Common myeloid progenitor, CD34-positive (primary cell): ENCODE data around the gene RANBP9.
A peak's percentile ranks its signal among the peaks of the same experiment; 100 is the strongest.

Source experiments
- CTCF ChIA-PET: fragments of 350-600 bp; sonication (Branson Sonifier 250); formaldehyde crosslinking; loops from one replicate; lab custom pipeline; 2021; ENCODE audit warnings: antibody characterized with exemption; lab: Charles Lee
- POLR2A ChIA-PET: fragments of 350-600 bp; sonication (Branson Sonifier 250); formaldehyde crosslinking; loops from one replicate; lab custom pipeline; 2021; ENCODE audit warnings: antibody characterized with exemption; lab: Charles Lee
- DNase-seq, 3 donors: peaks; one replicate each; pipeline versions ENCODE4 v3.0.0 to v3.0.0-alpha.2; 2013
- H3K27ac ChIP-seq, 2 experiments: 1 replicate in 1 of 2; 2 replicates in 1 of 2; pipeline ENCODE4 v1.7.0; 2013; ENCODE audit warnings: inconsistent platforms in 2 of 2, low read length in 2 of 2, mild to moderate bottlenecking in 2 of 2, low read depth in 1 of 2, moderate library complexity in 1 of 2; ENCODE audit not compliant: severe bottlenecking in 2 of 2, insufficient read depth in 1 of 2, poor library complexity in 1 of 2
- H3K27me3 ChIP-seq, 5 experiments: replicated peaks in 2 of 5; 1 replicate in 3 of 5; 2 replicates in 2 of 5; pipeline versions ENCODE4 v1.6.1 to v1.7.0; 2013; ENCODE audit warnings: low read length in 4 of 5, mild to moderate bottlenecking in 2 of 5, moderate library complexity in 2 of 5, inconsistent platforms in 1 of 5; ENCODE audit not compliant: insufficient read depth in 5 of 5, control insufficient read depth in 4 of 5
- H3K36me3 ChIP-seq, 4 experiments: 1 replicate in 2 of 4; 2 replicates in 2 of 4; pipeline versions ENCODE4 v1.6.1 to v1.7.0; 2013; ENCODE audit warnings: low read length in 3 of 4, control low read depth in 1 of 4, mild to moderate bottlenecking in 1 of 4; ENCODE audit not compliant: control insufficient read depth in 4 of 4, insufficient read depth in 4 of 4
- H3K4me1 ChIP-seq, 4 experiments: 1 replicate in 3 of 4; 2 replicates in 1 of 4; pipeline versions ENCODE4 v1.6.1 to v1.7.1; 2013; ENCODE audit warnings: low read length in 3 of 4, mild to moderate bottlenecking in 3 of 4, control low read depth in 1 of 4, inconsistent platforms in 1 of 4, moderate library complexity in 1 of 4; ENCODE audit not compliant: control insufficient read depth in 4 of 4, insufficient read depth in 4 of 4; ENCODE audit errors: control extremely low read depth in 1 of 4
- H3K4me3 ChIP-seq, 7 experiments: 1 replicate in 4 of 7; 2 replicates in 3 of 7; pipeline versions ENCODE4 v1.5.1 to v1.7.0; 2013; ENCODE audit warnings: mild to moderate bottlenecking in 7 of 7, low read length in 6 of 7, moderate library complexity in 6 of 7, inconsistent platforms in 2 of 7, low read depth in 2 of 7, control low read depth in 1 of 7; ENCODE audit not compliant: insufficient read depth in 4 of 7, control insufficient read depth in 1 of 7; ENCODE audit errors: extremely low read depth in 1 of 7
- H3K9me3 ChIP-seq, 5 experiments: 1 replicate in 4 of 5; 2 replicates in 1 of 5; pipeline versions ENCODE4 v1.6.1 to v1.7.1; 2013; ENCODE audit warnings: low read length in 4 of 5, mild to moderate bottlenecking in 2 of 5, inconsistent platforms in 1 of 5, low read depth in 1 of 5, moderate library complexity in 1 of 5; ENCODE audit not compliant: control insufficient read depth in 4 of 5, insufficient read depth in 2 of 5; ENCODE audit errors: control extremely low read depth in 1 of 5
- WGBS: methylation state at CpG from one replicate; pipeline ENCODE4 v1.1.5; 2013; ENCODE audit not compliant: insufficient coverage; 5-methylcytosine and 5-hydroxymethylcytosine counted together

Gene RANBP9

GRCh38 chr6:13643125-13643524 lies 68.5 kb downstream of the RANBP9 start:
- H3K4me3 ChIP-seq: no peak overlapping the region
- no peaks in the 10 kb centered on the region for H3K9me3 ChIP-seq
- H3K36me3 ChIP-seq: peaks cover 8 to 41% (median 25%) of the 10 kb centered on the region in 4 experiments
- WGBS: no CpG with 5 or more reads among the region's 3 CpGs
- H3K4me1 ChIP-seq: peaks cover 0 to 3% (median under 1%) of the 10 kb centered on the region in 4 experiments
- POLR2A ChIA-PET: no interaction called here
- no peak overlapping the region for H3K27ac ChIP-seq
- H3K27me3 ChIP-seq: no peaks in the 10 kb centered on the region
- CTCF ChIA-PET: no interaction called here
- no peak for DNase-seq

DNA sequence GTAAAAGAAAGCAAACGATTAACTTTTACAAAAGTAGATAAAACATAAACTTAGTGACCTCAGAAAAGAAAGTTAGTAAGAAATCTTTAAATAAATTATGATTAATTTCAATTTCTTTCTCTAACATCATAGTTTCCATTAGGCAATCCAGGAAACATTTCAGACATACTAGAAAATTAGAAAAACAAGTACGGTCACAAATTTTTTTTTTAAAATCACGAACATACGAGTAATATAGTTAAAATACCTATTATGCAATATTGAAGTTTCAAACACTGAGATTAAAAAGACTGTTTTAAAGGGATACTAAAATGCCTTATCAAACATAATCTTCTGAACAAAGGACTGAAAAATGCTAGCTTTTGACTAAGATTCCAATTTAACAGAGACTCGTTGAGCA lies 70.3 kb downstream of the RANBP9 start:
- no peaks in the 10 kb centered on the region for H3K9me3 ChIP-seq
- H3K36me3 ChIP-seq: peaks cover 8 to 54% (median 28%) of the 10 kb centered on the region in 4 experiments
- no peaks in the 10 kb centered on the region for H3K27me3 ChIP-seq
- no peak for DNase-seq
- WGBS: no CpG with 5 or more reads among the region's 5 CpGs
- ChIA-PET POLR2A (no interaction called here), CTCF (interaction anchor here (0.8 to 1.2 kb wide), 2 partner anchors 24 to 41 kb away, joined by 3 read pairs; no protein-coding TSS in a partner anchor)
- no peak overlapping the region for H3K4me3 ChIP-seq
- no peak overlapping the region for H3K27ac ChIP-seq
- peaks cover 0 to 15% (median 3%) of the 10 kb centered on the region in 4 experiments for H3K4me1 ChIP-seq

DNA sequence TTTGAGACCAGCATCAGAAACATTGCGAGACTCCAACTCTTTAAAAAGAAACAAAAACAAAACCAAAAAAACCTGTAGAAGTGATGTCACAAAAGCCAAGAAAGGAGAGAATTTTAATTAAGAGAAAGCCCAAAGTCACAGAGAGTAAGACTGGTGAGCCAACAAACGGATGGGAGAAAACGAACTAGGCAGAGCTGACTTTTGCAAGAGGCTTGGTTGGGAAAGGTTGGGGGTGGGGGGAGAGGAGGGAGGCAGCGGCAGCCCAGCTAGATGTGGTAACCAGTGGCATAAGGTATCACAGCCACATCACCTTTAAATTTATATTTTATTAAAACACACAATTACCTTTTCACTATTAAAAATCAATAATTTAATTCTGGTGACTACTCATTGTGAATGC lies 73.0 kb downstream of the RANBP9 start:
- H3K27ac ChIP-seq: no peak overlapping the region
- ChIA-PET CTCF (interaction anchor here (0.8 to 2.0 kb wide), 4 partner anchors 12 to 26 kb away, joined by 3 to 8 read pairs (median 4); no protein-coding TSS in a partner anchor), POLR2A (no interaction called here)
- DNase-seq: no peak
- H3K4me1 ChIP-seq: peaks cover 0 to 22% (median 8%) of the 10 kb centered on the region in 4 experiments
- H3K36me3 ChIP-seq: peaks cover 14 to 53% (median 25%) of the 10 kb centered on the region in 4 experiments
- H3K27me3 ChIP-seq: no peaks in the 10 kb centered on the region
- no CpG with 5 or more reads among the region's 4 CpGs for WGBS
- no peak overlapping the region for H3K4me3 ChIP-seq
- H3K9me3 ChIP-seq: no peaks in the 10 kb centered on the region

DNA sequence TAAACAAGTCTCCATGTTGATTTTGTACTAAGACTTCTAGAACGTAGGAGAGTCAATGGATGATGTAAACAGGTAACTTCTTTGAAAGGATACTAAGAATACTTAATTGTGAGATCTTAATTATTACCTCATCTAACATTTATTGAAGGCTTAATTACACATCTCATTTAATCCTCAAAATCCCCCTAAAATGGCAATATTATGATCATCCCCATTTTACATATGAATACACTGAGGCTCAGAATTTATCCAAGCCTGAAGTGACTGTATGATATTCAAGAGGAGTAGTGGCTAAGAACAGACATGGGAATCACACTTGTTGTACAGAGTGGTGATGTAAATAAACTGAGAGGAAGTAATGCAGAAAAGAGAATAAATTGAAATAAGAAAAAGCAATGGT lies 73.6 kb downstream of the RANBP9 start:
- Histone ChIP-seq H3K27me3 (no peaks in the 10 kb centered on the region), H3K4me1 (peaks cover 0 to 22% (median 8%) of the 10 kb centered on the region in 4 experiments), H3K9me3 (no peaks in the 10 kb centered on the region), H3K27ac (no peak overlapping the region), H3K36me3 (peaks cover 11 to 48% (median 22%) of the 10 kb centered on the region in 4 experiments), H3K4me3 (no peak overlapping the region)
- DNase-seq: no peak
- ChIA-PET CTCF (interaction anchor here (0.8 to 1.3 kb wide), 2 partner anchors 11 to 13 kb away, joined by 3 to 4 read pairs; no protein-coding TSS in a partner anchor), POLR2A (interaction anchor here (0.9 kb wide), 1 partner anchor 73 kb away, joined by 3 read pairs; the partner anchor contains the start of gene RANBP9)
- no CpG with 5 or more reads among the region's 1 CpG for WGBS

DNA sequence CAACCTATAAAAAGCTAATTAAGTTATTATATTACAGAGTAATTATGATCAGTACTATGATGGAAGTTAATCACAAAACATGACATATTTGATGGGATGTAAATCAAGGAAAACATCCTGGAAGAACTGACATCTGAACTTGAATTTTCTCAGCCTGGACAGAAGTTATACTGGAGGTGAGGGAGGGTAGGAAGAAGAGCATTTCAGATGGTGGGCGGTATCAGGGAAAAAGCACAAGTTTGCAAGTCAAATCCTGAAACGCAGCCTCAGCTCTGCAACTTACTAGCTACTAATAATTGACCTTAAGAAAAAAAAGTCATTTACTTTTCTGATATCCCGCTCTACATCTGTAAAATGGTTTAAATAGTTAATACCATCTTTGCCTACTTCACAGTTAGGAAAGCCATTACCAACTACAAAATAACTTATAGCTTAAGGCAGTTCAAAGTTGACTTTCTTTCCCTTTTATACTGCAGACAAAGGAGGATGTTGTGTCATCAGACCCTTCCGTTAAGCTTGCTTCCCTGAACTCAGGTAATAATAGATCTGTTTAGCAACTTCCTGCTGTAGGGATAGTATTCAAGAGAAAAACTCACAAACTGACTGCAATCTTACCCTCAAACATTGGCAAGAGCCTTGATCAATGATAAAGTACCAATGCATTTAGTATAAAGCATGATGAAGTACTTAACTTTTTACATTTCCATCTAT lies 75.5 kb downstream of the RANBP9 start:
- peak in 1 of 3 donors; percentile 25 for DNase-seq
- Histone ChIP-seq H3K9me3 (no peaks in the 10 kb centered on the region), H3K27me3 (no peaks in the 10 kb centered on the region), H3K4me3 (peak overlapping the region in 1 of 7 experiments; percentile 11), H3K4me1 (peaks cover 0 to 22% (median 8%) of the 10 kb centered on the region in 4 experiments), H3K27ac (no peak overlapping the region), H3K36me3 (peaks cover 19 to 57% (median 30%) of the 10 kb centered on the region in 4 experiments)
- no CpG with 5 or more reads among the region's 4 CpGs for WGBS
- CTCF ChIA-PET: interaction anchor here (3.6 kb wide), 1 partner anchor 11 kb away, joined by 21 read pairs; no protein-coding TSS in a partner anchor
- POLR2A ChIA-PET: interaction anchor here (1.2 kb wide), 1 partner anchor 21 kb away, joined by 3 read pairs; the partner anchor contains the start of gene NOL7

GRCh38 chr6:13633343-13633742 lies 78.3 kb downstream of the RANBP9 start:
- peaks cover 23 to 56% (median 34%) of the 10 kb centered on the region in 4 experiments for H3K36me3 ChIP-seq

More at GRCh38 chr6:13633343-13633742, 78.3 kb downstream of the RANBP9 start:
- Histone ChIP-seq H3K9me3 (no peaks in the 10 kb centered on the region), H3K27me3 (no peaks in the 10 kb centered on the region), H3K27ac (no peak overlapping the region), H3K4me3 (no peak overlapping the region), H3K4me1 (peaks cover 0 to 22% (median 8%) of the 10 kb centered on the region in 4 experiments)
- ChIA-PET POLR2A (interaction anchor here (0.7 kb wide), 1 partner anchor 305 kb away, joined by 7 read pairs; the partner anchor contains the start of gene TBC1D7), CTCF (interaction anchor here (1.1 to 3.6 kb wide), 5 partner anchors 8 to 200 kb away, joined by 3 to 21 read pairs (median 5); partner anchors contain the start of gene NOL7)
- peak in 2 of 3 donors; percentile 37 for DNase-seq
- WGBS: 100% methylated on average over 1 of the region's 2 CpGs
